HG03469 (cell line): ENCODE measurements around the gene EOMES.

ENCODE experiments used
- ATAC-seq: cut with Tn5 transposase; IDR thresholded peaks from one replicate; pipeline ENCODE4 v1.9.1; 2021; ENCODE audit warnings: mild to moderate bottlenecking, moderate library complexity, moderate number of reproducible peaks; ENCODE audit not compliant: unreplicated experiment

The EOMES gene

DNA sequence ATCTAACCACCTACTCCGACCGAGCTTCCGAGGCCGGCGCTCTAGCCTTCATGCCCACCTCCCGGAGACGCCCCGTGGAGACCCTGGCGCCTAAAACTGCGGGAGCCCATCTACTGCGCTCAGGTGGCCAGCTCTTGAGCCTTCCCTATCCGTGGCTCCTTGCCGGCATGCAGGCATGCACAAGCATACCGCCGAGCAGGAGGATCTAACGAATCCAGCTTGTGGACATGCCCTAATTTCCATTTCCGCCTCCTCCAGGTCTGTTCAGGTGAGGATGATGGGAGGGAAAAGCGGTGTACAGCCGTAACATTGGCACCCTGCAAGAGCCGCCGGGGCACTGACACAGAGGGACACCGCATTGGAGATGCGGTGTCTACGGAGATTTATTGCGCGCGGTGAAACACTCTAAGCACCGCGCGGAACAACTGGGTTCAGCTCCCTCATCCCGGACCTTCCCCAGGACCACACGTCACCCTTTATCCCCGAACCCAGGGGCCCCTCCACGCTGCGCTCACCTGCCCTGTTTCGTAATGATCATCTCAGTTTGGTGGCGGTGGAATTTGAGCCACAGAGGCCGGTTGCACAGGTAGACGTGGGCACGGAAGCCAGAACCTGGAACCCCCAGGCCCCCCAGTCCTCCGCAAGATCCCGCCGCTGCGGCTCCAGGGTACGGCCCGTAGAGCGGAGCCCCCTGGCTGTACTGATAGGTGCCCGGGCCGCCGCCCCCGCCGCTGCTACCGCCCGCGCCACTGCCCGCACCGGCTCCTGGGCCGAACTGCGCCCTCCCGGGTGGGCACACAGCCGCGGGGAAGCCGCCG lies 1.0 kb downstream of the EOMES start:
- no peak for ATAC-seq

DNA sequence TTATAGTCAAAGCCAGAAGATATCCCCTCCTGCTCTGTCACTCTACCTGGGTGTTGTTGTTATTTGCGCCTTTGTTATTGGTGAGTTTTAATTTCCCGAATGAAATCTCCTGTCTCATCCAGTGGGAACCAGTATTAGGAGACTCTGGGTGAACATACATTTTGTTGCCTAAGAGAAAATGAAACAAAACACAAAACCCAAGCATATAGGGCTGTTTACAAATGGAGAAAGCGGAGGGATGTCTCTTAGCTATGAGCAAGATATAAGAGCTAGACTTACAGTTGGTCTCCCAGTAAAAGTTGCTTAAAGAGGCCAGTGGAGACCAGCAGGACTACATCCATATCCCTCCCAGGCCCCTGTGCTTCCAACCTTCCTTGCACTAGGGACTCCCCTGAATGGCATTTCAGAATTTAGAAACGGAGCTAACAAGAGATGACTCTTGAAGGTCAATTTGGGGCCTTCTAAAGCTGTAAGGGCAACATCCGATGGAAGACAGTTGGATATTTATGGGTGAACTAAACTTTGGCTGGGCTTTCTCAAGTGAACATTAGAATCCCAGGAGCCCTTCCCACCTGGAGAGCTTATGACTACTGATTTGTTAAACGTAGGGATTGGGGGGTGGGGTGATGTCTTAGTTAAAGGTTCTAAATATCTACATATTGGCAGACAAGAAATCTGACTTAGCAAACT lies 2.7 kb downstream of the EOMES start:
- no peak for ATAC-seq

DNA sequence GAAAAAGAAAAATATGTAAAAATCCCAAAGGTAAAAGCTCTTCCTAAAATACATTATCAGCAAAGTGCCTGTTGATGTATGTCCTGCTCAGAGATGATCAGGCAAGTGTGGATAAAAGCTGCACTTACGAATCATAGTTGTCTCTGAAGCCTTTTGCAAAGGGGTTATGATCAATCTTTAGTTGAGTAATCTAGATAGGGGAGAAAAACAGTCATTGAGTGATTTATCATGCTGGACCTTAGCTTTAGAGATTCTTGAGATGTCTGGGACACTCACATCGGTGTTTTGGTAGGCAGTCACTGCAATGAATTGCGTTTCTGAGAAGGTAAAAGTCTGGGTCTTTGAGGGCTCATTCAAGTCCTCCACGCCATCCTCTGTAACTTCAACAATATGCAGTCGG lies 3.7 kb downstream of the EOMES start:
- no peak for ATAC-seq

DNA sequence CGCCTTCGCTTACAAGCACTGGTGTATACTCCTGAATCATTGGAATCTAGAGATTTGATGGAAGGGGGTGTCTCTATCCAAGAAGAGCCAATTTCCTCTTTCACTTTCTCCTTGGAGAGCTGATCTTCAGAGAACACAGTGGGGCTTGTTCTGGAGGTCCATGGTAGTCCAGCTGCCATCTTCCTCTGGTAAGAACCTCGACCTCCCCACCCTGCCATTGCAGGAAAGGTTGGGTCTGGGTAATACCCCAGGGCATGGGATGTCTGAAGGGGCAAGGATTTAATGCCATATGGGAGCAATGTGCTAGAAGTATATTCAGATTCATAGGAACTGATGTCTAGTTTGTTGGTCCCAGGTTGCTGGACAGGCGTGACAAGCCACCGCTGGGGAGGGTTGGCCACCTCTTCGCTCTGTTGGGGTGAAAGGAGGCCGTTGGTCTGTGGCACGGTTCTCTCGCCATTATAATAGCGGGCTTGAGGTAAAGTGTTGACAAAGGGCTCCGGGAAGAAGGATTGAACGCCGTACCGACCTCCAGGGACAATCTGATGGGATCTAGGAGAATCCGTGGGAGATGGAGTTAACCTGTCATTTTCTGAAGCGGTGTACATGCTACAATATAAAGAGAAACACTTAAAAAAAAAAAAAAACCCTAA lies 4.8 kb downstream of the EOMES start:
- no peak for ATAC-seq

DNA sequence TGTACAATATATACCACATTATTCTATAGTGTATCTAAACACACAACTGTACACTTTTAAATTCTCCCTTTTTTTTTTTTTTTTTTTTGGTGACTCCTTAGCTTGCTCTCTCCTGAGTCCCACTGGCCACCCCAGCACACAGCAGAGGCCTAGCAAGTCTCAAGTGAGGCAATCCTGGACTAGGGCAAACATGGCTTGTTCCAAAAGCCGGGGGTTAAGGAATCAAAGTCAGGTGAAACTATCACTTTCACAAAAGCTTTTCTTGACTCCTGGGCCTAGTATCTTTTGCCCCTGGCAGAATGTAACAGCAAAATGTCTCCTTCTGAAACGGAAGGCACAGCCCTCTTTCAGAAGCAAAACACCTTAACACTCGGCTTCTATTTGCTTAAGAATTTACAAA lies 5.8 kb downstream of the EOMES start:
- no peak for ATAC-seq

DNA sequence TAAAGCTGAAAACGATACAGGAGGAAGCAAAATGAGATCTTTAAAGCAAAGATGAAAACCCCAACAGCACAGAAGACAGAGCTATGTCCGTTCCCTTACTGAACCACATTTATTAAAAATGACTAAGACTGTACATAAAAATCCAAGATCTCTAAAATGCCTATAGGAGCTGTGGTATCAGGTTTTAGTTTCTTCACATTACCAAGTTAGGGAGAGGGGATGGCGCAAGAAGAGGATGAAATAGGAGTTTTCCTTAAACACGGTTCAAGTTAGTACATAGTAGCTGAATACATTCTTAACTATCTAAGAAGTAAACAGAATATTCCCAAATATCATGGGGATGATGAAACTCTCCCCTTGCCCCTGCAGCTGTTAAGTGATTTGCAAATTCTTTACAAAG lies 6.3 kb downstream of the EOMES start:
- no peak for ATAC-seq

DNA sequence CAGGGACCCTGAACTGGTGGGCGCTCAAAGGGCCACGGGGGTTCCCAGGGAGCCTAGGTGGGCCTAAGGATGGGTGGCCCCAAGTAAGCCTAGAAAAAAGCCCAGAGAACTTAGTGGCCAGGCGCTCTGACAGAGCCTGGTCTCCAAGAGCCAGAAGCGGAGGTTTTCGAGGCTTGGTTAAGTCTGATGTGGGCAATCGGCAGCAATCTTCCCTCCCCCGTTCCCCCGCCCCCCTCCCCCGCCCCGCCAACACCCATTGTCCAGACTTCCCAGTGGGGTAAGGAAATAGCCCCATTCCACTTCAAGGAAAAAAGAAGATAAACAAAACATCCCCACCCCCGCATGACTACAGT lies 6.7 kb downstream of the EOMES start:
- no peak for ATAC-seq

DNA sequence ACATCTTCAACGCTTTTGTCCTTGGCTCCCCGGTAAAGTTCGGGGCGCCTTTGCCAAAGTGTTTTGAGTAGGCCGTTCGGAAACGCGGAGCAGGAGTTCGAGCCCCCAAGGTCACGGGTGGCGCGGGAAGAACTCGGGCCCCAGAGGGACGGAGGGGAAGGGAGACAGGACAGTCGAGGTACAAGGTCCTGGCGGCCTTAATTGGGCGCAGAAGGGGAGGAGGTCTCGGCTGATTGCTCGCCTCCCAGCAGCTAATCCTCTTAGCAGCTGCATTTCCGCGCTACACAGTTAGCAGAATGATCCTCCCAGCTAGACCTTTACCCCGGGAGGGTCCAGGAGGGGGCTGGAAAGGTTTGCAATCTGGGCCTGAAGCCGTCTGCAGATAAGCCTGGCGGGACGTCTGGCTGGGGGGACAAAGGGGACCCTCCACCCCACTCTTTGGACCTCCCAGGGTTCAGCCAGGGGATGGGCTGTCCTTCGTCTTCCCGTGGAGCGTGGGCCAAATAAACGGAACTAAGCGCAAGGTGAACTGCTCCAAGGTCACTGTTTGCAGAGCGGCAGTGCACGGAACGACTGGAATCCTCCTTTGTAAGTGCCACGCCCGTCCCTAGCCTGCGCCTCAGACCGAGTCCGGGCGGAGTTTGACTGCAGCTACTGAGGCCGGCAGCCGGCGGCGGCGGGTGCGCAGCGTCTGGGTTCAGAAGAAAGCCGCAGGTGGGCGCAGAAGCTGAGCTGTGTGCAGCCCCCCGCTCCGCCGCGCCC lies 7.2 kb downstream of the EOMES start:
- no peak for ATAC-seq

DNA sequence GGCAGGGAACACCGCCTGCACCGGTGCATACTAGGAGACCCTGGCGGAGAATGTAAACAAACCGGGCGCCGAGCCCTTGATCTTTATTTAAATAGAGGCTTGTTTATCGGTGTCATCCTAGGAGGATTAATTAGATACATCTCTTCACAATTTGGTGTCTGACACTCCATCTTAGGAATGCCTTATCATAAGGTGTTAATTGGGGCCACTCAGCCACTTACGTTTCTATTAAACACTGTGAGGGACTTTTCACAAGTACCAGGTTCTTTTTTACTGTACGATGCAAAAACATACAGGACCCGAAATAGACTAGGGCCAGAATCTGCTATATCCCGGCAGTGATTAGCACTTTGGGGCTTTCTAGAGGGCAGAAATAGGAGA lies 8.0 kb downstream of the EOMES start:
- no peak for ATAC-seq

DNA sequence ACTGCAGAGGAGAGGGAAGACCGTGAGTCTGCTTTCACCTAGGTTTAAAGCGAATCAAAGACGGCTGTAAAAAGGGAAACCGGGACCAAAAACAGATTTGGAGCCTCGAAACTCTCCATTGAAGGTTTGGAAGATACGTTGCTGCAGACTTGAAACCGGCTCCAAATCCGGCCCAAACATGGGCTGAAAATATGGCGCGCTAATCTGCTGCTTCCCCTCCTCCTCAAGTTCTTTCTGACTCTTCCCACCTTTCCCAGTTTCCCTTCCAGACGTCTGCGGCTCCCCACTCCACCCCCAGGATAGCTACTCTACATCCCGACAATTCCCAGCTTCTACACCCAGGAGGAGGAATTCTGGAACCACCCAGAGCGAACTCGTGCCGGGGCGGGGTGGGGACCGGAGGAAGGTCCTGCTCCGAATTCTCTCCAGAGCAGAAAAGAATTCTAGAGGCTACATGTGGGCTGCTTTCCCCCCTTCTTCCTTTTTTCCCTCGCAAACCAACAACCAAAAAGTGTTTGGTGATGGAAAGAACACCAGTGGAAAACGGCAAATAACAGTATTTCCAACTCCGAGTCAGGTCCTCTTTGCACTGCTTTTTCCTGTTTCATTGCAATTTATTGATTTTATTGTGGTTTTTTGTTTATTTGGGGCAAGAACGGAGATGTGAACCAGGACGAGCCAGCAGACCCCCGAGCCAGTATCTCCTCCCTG lies 8.5 kb downstream of the EOMES start:
- no peak for ATAC-seq

DNA sequence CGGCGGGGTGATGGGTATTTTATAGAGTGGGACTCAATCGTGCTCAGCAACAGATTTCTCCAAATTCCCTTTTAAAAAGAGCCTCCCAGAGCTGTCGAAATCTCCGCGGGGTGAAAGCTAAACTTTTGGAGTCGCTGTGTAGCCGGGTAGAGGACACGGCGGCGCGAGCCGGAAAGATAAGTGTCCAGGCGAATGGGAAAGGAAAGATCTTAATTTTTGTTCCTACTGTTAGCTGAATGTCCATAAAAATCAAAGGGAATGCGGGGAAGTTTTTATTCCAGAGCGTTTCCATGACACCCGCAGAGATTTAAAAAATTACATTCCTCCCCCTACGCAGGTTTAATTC lies 9.1 kb downstream of the EOMES start:
- ATAC-seq = no peak

DNA sequence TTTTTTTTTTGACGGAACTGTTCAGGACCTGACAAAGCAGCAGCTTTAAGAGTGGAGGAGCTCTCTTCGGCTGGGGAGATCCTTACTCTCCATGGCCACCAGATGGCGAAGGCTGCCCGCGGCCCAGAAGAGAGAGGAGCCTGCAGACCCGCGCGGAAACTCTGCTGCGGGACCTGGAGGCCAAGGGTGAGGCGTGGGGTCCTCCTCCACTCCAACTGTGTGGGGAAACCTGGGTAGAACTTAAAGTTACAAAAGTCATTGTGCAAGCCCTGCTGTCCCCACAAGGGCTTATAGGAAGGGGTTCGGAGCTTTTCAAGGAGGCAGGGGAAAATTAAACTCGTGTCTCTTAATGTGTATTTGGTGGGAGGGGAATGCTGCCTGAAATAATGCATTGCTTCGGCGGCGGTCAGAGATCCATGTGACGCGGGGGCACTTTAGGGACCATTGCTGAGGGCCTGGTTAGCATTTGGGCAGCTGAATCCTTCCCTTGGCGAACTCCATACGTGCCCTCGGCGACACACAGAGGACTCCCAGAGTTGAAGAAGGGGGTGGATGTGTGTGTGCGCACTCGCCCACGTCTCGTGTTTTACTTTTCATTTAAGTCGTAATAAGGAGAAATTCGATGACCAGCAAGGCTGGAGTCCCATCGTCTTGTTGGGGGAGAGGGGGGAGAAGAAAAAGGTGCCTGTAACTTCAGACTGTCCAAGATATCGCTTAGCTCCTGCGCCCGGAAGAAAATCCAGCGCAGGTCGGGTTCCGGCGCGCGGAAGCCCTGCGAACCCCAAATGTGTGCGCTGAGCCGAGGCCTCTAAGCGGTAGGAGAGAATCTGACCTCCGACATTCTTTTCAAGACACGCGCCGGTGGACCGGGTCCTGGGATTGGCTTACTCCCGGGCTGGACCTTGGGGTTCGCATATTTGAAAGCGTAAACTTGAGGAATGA lies 9.7 kb downstream of the EOMES start:
- ATAC-seq = peak; percentile 95

DNA sequence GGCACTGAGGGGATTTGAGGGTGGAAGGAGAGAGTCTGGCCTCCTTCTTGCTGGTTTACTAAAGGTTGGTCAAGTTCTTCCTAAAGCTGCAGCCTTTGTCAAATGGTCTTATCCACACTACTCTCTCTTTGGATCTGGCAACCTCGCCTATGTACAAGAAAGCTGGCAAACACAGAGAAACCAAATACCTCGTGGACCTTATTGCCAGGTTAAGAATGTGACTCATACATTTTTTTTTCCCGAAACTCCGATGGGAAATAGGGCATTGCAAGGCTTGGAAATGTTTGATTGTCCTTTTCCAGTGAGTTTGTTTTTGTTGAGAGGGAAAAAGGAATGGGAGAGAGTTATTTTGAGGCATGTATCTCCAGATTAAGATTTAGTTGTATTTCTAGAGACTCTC lies 13.9 kb downstream of the EOMES start:
- ATAC-seq = no peak

DNA sequence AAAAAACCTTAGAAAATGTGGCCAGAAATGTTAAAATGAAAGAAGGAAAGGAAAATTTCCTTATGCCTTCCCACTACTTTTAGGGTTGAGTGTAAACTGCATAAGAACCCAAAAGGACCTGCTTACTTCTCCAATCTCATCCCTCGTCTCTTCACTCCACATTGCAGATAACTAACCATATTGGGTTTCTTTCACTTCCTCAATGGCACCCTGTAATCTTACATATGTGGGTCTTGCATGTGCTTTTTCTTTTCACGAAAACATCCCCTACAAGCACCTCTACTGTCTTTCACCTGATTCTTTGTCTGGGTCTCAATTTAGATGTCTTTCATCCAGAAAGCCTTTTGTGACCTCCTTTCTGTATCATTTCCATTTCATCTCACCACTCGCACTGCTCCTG lies 23.1 kb downstream of the EOMES start:
- no peak for ATAC-seq

DNA sequence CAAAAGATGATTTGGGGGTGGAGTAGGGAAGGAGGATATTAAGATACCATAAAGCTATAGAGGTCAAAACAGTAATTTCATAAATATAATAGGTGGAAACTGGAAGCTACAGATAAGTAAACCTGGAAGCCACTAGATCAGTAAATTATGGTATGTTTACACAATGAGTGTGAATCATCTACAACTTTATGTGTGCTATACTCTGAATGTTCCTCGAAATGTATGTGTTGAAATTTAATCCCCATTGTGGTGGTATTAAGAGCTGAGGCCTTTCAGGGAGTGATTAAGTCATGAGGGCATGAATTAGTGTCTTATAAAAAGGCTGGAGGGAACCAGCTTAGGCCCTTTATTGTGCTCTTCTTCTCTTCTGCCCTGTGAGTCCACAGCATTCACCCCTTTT lies 25.2 kb downstream of the EOMES start:
- no peak for ATAC-seq

DNA sequence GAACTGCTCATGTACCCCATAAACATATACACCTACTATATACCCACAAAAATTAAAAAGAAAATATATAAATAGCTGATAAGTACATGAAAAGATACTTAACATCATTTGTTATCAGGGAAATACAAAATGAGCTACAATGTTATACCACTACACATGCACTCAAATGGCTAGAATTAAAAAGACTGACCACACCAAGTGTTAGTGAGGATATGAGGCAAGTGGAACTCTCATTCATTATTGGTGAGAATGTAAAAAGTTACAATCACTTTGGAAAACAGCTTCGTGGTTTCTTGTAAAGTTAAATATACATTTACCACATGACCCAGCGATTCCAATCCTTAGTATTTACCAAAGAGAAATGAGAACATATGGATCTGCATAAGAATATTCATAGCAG lies 26.5 kb downstream of the EOMES start:
- ATAC-seq = no peak

DNA sequence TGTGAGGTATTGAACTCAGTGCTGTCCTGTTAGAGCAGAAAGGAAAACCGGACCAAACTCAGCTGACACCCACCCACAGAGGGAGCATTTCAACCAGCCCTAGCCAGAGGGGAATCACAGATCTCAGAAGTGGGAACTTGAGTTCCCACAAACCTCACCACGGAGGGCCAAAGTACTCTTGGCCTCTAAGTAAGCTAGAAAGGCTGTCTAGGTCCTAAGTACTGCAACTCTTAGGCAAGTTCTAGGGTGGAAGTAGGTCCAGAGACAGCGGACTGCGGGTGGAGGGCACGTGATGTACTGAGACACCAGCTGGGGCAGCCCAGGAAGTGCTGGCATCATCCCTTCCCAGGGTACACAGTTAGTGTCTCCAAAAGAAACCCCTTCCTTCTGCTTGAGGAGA lies 34.1 kb downstream of the EOMES start:
- ATAC-seq = no peak

DNA sequence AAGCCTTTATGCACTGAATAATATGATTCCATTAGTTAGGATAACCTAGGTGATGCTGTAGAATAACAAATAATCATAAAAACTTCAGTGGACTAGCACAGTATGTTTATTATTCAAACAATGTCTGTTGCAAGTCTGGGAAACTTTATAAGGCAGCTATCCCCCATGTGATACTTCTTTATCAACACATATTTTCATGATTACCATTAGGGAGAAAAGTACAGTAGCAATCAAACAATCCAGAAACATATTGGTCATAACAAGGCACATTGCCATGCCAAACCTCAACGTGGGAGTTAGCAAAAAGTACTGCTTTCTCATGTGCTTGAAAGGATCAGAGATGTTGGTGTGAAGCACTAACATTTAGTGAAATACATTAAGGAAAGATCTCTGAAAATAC lies 35.5 kb downstream of the EOMES start:
- ATAC-seq = no peak

DNA sequence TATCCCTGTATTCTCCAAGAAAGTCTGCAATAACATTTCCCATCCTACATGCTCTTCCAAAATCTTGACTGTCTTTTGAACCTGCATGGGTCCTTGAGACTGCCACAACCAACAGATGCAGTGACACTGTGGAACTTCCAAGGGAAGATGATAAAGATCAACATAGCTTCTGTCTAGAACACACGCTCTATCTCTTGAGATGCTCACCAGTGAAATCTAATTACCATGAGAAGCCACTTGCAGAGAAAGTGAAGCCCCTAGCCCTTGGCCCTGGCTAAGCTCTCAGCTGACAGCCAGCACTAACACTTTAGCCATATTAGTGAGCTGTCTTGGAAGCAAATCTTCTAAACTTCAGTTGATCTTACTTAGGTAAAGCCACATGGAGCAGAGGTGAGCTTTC lies 36.6 kb downstream of the EOMES start:
- no peak for ATAC-seq

DNA sequence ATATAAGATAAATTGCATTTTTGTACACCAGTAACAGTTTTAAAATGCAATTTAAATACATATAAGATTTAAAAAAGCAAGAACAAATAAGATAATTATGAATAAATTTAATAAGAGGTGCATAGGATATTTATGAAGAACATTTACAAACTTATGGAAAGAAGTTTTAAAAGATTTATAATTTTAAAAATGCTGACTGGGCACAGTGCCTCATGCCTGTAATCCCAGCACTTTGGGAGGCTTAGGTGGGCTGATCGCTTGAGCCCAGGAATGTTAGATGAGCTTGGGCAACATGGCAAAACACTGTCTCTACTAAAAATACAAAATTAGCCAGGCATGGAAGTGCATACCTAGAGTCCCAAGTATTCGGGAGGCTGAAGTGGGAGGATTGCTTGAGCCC lies 37.8 kb downstream of the EOMES start:
- no peak for ATAC-seq
